VCaP (cell line): ENCODE results near the gene COL3A1.

Source experiments
- H3K27ac ChIP-seq: fragments of 450-650 bp; 2 replicates; pipeline ENCODE4 v1.5.1; 2017
- TF ChIP-seq, protein P1 (sequence below): fragments of 450-650 bp; conservative IDR thresholded peaks from 2 replicates; pipeline ENCODE4 v1.5.1; 2017; ENCODE audit warnings: mild to moderate bottlenecking, moderate library complexity

COL3A1 gene

DNA sequence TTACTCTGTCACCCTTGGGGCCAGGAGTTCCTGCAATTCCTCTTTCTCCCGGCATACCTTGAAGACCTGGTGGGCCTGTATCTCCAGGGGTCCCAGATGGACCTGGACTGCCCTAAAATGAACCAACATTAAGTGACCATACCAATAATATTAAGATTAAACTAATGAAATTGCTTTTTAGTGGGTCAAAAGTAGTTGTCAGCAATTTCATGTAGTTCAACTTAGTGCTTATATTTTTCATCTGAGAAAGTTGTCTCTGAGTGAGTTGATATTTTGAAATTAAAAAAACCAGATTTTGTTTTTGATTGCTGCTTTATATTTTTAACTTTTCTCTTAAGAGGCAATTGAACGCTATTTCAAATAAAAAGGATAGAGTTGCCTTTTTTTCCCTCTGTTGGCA, 83.1 kb downstream of the COL3A1 start:
- TF ChIP-seq, protein P1, sequence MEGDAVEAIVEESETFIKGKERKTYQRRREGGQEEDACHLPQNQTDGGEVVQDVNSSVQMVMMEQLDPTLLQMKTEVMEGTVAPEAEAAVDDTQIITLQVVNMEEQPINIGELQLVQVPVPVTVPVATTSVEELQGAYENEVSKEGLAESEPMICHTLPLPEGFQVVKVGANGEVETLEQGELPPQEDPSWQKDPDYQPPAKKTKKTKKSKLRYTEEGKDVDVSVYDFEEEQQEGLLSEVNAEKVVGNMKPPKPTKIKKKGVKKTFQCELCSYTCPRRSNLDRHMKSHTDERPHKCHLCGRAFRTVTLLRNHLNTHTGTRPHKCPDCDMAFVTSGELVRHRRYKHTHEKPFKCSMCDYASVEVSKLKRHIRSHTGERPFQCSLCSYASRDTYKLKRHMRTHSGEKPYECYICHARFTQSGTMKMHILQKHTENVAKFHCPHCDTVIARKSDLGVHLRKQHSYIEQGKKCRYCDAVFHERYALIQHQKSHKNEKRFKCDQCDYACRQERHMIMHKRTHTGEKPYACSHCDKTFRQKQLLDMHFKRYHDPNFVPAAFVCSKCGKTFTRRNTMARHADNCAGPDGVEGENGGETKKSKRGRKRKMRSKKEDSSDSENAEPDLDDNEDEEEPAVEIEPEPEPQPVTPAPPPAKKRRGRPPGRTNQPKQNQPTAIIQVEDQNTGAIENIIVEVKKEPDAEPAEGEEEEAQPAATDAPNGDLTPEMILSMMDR: no peak
- H3K27ac ChIP-seq: no peak overlapping the region

DNA sequence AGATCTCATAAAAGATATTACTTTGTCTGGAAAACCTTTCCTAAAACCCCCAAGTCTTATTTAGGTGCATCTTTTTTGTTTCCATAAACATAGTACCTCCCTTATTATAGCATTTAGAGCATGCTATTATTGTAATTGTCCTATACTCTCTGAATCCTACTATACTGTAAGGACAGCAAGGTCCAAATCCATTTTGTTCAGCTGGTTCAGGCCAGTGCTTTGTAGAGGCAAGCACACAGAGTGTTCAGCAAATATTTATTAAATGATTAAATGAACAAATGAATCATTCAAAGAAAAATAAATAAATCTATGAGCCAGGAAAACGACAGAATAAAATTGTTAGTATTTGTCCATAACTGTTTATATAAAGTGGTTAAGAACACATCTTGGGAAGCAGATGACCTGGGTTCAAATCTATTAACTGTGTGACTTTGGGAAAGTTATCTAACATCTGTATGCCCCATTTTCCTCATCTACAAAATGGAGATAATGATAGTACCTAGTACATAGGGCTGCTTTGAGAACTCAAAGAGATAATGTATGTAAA, 86.0 kb downstream of the COL3A1 start:
- TF ChIP-seq, protein P1: no peak
- H3K27ac ChIP-seq: no peak overlapping the region
